DND-41 (cell line): Measurements from ENCODE around the gene CCNJL.

Experiments
- ATAC-seq: fragments of 200-7000 bp; cut with Tn5 transposase; 3 replicates; pipeline ENCODE4 v1.9.1; 2021; ENCODE audit warnings: low read depth; ENCODE audit not compliant: insufficient read depth
- DNase-seq: peaks from one replicate; pipeline ENCODE4 v3.0.0-alpha.2; 2020
- H2AFZ ChIP-seq: 2 replicates; pipeline ENCODE4 v1.6.0; 2012; ENCODE audit warnings: low read depth, low read length
- H3K27ac ChIP-seq: 2 replicates; pipeline ENCODE4 v1.5.1; 2012; ENCODE audit warnings: low read length, inconsistent platforms
- H3K27me3 ChIP-seq: fragments of 200-600 bp; sonication (generic); 2 replicates; pipeline ENCODE4 v1.6.0; 2012; ENCODE audit warnings: low read length, mild to moderate bottlenecking, inconsistent platforms; ENCODE audit not compliant: insufficient read depth, poor library complexity
- H3K36me3 ChIP-seq: 2 replicates; pipeline ENCODE4 v1.5.1; 2012; ENCODE audit warnings: low read length, inconsistent platforms; ENCODE audit not compliant: insufficient read depth
- H3K4me1 ChIP-seq: 2 replicates; pipeline ENCODE4 v1.5.1; 2012; ENCODE audit warnings: mild to moderate bottlenecking, low read length; ENCODE audit not compliant: insufficient read depth
- H3K4me2 ChIP-seq: 2 replicates; pipeline ENCODE4 v1.6.0; 2012; ENCODE audit warnings: mild to moderate bottlenecking, moderate library complexity, low read length, inconsistent platforms; ENCODE audit not compliant: insufficient read depth
- H3K4me3 ChIP-seq, 2 experiments: fragments of 200-600 bp in 1 of 2; shearing (Covaris generic) in 1 of 2; 2 replicates each; pipeline ENCODE4 v1.5.1; 2012 to 2016; ENCODE audit warnings: inconsistent platforms in 2 of 2, low read length in 2 of 2, mild to moderate bottlenecking in 2 of 2, low read depth in 1 of 2, moderate library complexity in 1 of 2
- H3K79me2 ChIP-seq: 2 replicates; pipeline ENCODE4 v1.6.0; 2012; ENCODE audit warnings: low read length, inconsistent platforms; ENCODE audit not compliant: insufficient read depth
- H3K9ac ChIP-seq: 2 replicates; pipeline ENCODE4 v1.6.0; 2012; ENCODE audit warnings: low read depth, mild to moderate bottlenecking, inconsistent platforms, low read length, moderate library complexity
- H3K9me3 ChIP-seq: 2 replicates; pipeline ENCODE4 v1.5.1; 2012; ENCODE audit warnings: low read length, moderate library complexity, mild to moderate bottlenecking, inconsistent platforms; ENCODE audit not compliant: insufficient read depth, severe bottlenecking
- H4K20me1 ChIP-seq: 2 replicates; pipeline ENCODE4 v1.6.0; 2012; ENCODE audit warnings: low read length; ENCODE audit not compliant: insufficient read depth
- CTCF ChIP-seq: IDR thresholded peaks from 2 replicates; pipeline ENCODE4 v1.5.1; 2012; ENCODE audit warnings: borderline replicate concordance, low read length, moderate library complexity, mild to moderate bottlenecking; ENCODE audit not compliant: poor library complexity, severe bottlenecking; ENCODE audit errors: extremely low read depth
- EZH2 ChIP-seq: IDR thresholded peaks from 3 replicates; pipeline ENCODE4 v1.6.1; 2012; ENCODE audit warnings: borderline replicate concordance, low read depth, mild to moderate bottlenecking, moderate library complexity, low read length, inconsistent platforms; ENCODE audit not compliant: severe bottlenecking

CCNJL gene

GRCh38 chr5:160268121-160268520 is 44.2 kb downstream of the CCNJL start:
- no peak for ATAC-seq
- Histone ChIP-seq H3K4me2 (no peak overlapping the region), H2AFZ (no peak overlapping the region), H3K79me2 (no peaks in the 10 kb centered on the region), H3K9me3 (no peaks in the 10 kb centered on the region), H4K20me1 (no peaks in the 10 kb centered on the region), H3K27me3 (no peaks in the 10 kb centered on the region), H3K36me3 (no peaks in the 10 kb centered on the region), H3K4me3 (no peak overlapping the region), H3K27ac (no peak overlapping the region), H3K9ac (no peak overlapping the region), H3K4me1 (peaks cover 19% of the 10 kb centered on the region)
- TF ChIP-seq EZH2 (no peak), CTCF (no peak)
- DNase-seq, result no peak

- Histone ChIP-seq H3K4me3 (no peak overlapping the region), H3K27ac (no peak overlapping the region), H3K79me2 (no peaks in the 10 kb centered on the region), H3K27me3 (no peaks in the 10 kb centered on the region), H3K9ac (no peak overlapping the region), H4K20me1 (no peaks in the 10 kb centered on the region), H2AFZ (no peak overlapping the region), H3K4me2 (no peak overlapping the region), H3K9me3 (no peaks in the 10 kb centered on the region), H3K4me1 (peaks cover 24% of the 10 kb centered on the region), H3K36me3 (no peaks in the 10 kb centered on the region)
- no peak for TF ChIP-seq EZH2
- no peak for TF ChIP-seq CTCF
- DNase-seq (no peak), ATAC-seq (no peak)
These were observed 45.5 kb downstream of the CCNJL start for GRCh38 chr5:160266752-160267345.

GRCh38 chr5:160266044-160266443 is 46.3 kb downstream of the CCNJL start:
- no peaks in the 10 kb centered on the region for H3K79me2 ChIP-seq
- TF ChIP-seq EZH2 (no peak), CTCF (no peak)
- H3K4me3 ChIP-seq, result no peak overlapping the region
- H3K9me3 ChIP-seq, result no peaks in the 10 kb centered on the region
- H3K9ac ChIP-seq, result no peak overlapping the region
- peaks cover 17% of the 10 kb centered on the region for H3K4me1 ChIP-seq
- H2AFZ ChIP-seq, result no peak overlapping the region
- H3K4me2 ChIP-seq, result no peak overlapping the region
- H3K36me3 ChIP-seq, result no peaks in the 10 kb centered on the region
- DNase-seq (no peak), ATAC-seq (no peak)
- H3K27me3 ChIP-seq, result no peaks in the 10 kb centered on the region
- no peaks in the 10 kb centered on the region for H4K20me1 ChIP-seq
- H3K27ac ChIP-seq, result no peak overlapping the region
